Osteocyte (in vitro differentiated cells): ENCODE measurements around the gene SLC17A7. TPM values are rescaled to one million over a fixed set of nuclear protein-coding genes. Genes with fewer than 3 reads are reported as not detected.
A peak's percentile ranks its signal among the peaks of the same experiment; 100 is the strongest.

Experiments
- DNase-seq: peaks from one replicate; pipeline ENCODE4 v3.0.0; 2021; ENCODE audit warnings: mixed read lengths; ENCODE audit not compliant: unreplicated experiment; ENCODE audit errors: extremely low spot score
- H3K27ac Mint-ChIP-seq: one replicate; pipeline ENCODE4 v1.8.0; 2021; ENCODE audit warnings: mild to moderate bottlenecking, mixed read lengths; ENCODE audit not compliant: unreplicated experiment
- H3K27me3 Mint-ChIP-seq: one replicate; pipeline ENCODE4 v1.8.0; 2021; ENCODE audit warnings: mixed read lengths; ENCODE audit not compliant: unreplicated experiment
- H3K36me3 Mint-ChIP-seq: one replicate; pipeline ENCODE4 v1.8.0; 2021; ENCODE audit warnings: mixed read lengths; ENCODE audit not compliant: unreplicated experiment
- H3K4me1 Mint-ChIP-seq: one replicate; pipeline ENCODE4 v1.8.0; 2021; ENCODE audit warnings: mixed read lengths; ENCODE audit not compliant: unreplicated experiment
- H3K4me3 Mint-ChIP-seq: one replicate; pipeline ENCODE4 v1.8.0; 2021; ENCODE audit warnings: mild to moderate bottlenecking, moderate library complexity, mixed read lengths; ENCODE audit not compliant: unreplicated experiment
- H3K9me3 Mint-ChIP-seq: one replicate; pipeline ENCODE4 v1.8.0; 2021; ENCODE audit warnings: mixed read lengths; ENCODE audit not compliant: unreplicated experiment
- total RNA-seq: library from RNA; stranded (reverse); gene quantifications from 2 replicates; pipeline ENCODE4 v1.2.1, GENCODE V29; 2021
- TF ChIP-seq, protein P1 (sequence below): fragments of 200-600 bp; sonication (generic); IDR thresholded peaks from 2 replicates; pipeline ENCODE4 v1.5.0; 2021; ENCODE audit warnings: antibody characterized with exemption, mild to moderate bottlenecking, moderate library complexity

SLC17A7 gene
- total RNA-seq, 1 donor from 2014 or later, result 0.54 TPM

- H3K27me3 Mint-ChIP-seq, result no peaks in the 10 kb centered on the region
- H3K9me3 Mint-ChIP-seq, result no peaks in the 10 kb centered on the region
- peaks cover 21% of the 10 kb centered on the region for H3K4me1 Mint-ChIP-seq
- peak overlapping the region; percentile 91 for H3K4me3 Mint-ChIP-seq
- H3K36me3 Mint-ChIP-seq, result peaks cover 43% of the 10 kb centered on the region
- TF ChIP-seq, protein P1, sequence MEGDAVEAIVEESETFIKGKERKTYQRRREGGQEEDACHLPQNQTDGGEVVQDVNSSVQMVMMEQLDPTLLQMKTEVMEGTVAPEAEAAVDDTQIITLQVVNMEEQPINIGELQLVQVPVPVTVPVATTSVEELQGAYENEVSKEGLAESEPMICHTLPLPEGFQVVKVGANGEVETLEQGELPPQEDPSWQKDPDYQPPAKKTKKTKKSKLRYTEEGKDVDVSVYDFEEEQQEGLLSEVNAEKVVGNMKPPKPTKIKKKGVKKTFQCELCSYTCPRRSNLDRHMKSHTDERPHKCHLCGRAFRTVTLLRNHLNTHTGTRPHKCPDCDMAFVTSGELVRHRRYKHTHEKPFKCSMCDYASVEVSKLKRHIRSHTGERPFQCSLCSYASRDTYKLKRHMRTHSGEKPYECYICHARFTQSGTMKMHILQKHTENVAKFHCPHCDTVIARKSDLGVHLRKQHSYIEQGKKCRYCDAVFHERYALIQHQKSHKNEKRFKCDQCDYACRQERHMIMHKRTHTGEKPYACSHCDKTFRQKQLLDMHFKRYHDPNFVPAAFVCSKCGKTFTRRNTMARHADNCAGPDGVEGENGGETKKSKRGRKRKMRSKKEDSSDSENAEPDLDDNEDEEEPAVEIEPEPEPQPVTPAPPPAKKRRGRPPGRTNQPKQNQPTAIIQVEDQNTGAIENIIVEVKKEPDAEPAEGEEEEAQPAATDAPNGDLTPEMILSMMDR, result no peak
- peak overlapping the region; percentile 88 for H3K27ac Mint-ChIP-seq
- DNase-seq, result no peak
Observed at GRCh38 chr19:49488046-49488862, 46.9 kb upstream of the SLC17A7 start.

DNA sequence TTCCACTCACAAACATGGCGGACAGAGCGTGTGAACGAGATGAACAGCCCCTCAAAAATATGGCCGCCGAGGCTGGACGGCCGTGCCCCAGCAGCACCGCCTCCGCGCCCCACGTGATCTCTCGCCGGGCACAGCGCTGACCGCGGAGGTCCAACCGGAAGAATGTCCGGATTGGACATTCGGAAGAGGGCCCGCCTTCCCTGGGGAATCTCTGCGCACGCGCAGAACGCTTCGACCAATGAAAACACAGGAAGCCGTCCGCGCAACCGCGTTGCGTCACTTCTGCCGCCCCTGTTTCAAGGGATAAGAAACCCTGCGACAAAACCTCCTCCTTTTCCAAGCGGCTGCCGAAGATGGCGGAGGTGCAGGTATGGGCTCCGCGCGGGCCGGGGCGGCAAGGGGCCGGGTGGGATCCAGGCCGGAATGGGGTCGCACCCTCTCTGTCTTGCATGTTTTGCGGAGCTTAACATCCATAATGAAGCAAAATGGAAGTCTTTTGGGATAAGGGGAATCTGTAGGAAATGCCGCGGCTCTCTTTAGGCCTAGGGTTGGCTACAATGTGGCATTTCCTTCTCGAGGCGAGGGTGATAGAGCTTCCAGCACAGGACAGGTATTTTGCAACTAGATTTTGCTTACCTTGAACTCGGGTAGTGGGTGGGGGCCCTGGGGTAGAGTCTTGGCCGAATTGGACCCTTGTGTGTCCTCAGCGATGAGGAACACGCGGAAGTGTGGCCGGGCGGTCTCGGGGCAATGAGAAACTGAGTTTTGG, 46.1 kb upstream of the SLC17A7 start, which contains the start of gene RPL13A:
RPL13A (plus strand) TSS at position 332 of the 769 bp plus-strand sequence; CDS start at position 354, 22 bp downstream.
- TF ChIP-seq, protein P1, result no peak
- Mint-ChIP-seq H3K36me3 (peaks cover 36% of the 10 kb centered on the region), H3K9me3 (no peaks in the 10 kb centered on the region), H3K4me1 (peaks cover 21% of the 10 kb centered on the region), H3K27me3 (no peaks in the 10 kb centered on the region), H3K4me3 (peak within 1 kb of the TSS; percentile 91), H3K27ac (peak within 1 kb of the TSS; percentile 88)
- peak; percentile 100 for DNase-seq

DNA sequence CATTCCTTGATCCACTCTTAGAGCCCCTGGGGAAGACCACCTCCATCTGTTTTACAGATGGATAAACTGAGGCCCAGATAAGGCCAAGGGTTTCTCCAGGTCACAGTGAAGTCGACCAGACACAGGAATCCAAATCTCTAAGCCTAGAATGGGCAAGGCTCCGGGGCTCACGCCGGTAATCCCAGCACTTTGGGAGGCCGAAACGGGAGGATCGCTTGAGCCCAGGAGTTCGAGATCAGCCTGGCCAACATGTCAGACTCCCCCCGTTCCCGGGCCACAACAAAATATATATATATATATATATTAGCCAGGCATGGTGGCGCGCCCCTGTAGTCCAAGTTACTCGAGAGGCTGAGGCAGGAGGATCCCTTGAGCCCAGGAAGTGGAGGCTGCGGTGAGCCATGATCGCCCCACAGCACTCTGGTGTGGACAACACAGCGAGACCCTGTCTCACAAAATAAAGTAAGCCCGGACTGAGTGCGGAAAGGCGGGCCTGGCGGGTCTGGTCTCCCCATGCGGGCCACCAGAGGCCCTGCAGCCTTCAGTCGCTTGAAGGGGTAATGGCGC, 45.5 kb upstream of the SLC17A7 start:
- Mint-ChIP-seq H3K9me3 (no peaks in the 10 kb centered on the region), H3K27ac (peak overlapping the region; percentile 88), H3K36me3 (peaks cover 30% of the 10 kb centered on the region), H3K27me3 (no peaks in the 10 kb centered on the region), H3K4me3 (peak overlapping the region; percentile 91), H3K4me1 (peaks cover 21% of the 10 kb centered on the region)
- TF ChIP-seq, protein P1, result no peak
- DNase-seq, result no peak

GRCh38 chr19:49486232-49486631, 44.9 kb upstream of the SLC17A7 start:
- H3K27ac Mint-ChIP-seq, result peak overlapping the region; percentile 50
- H3K9me3 Mint-ChIP-seq, result no peaks in the 10 kb centered on the region
- H3K4me3 Mint-ChIP-seq, result no peak overlapping the region
- TF ChIP-seq, protein P1, result no peak
- DNase-seq, result no peak
- H3K4me1 Mint-ChIP-seq, result peaks cover 21% of the 10 kb centered on the region
- H3K27me3 Mint-ChIP-seq, result no peaks in the 10 kb centered on the region
- H3K36me3 Mint-ChIP-seq, result peaks cover 26% of the 10 kb centered on the region
